Measurements from ENCODE around the gene ICE2.
"Not testable (repeated sequence)": the region's sequence is repeated elsewhere in the genome, so short reads cannot be mapped to it uniquely, and the experiment has no call there.

ICE2 gene

GRCh38 chr15:60442763-60443162 lies 36.2 kb downstream of the ICE2 start:
- peak; percentile 63 for DNase-seq

GRCh38 chr15:60442031-60442650 lies 36.8 kb downstream of the ICE2 start:
- DNase-seq = no peak

- DNase-seq = no peak
Measured at GRCh38 chr15:60441331-60441730, 37.6 kb downstream of the ICE2 start.

- DNase-seq = no peak
Measured at GRCh38 chr15:60438646-60439045, 40.3 kb downstream of the ICE2 start.

GRCh38 chr15:60428935-60429334 lies 50.0 kb downstream of the ICE2 start:
- DNase-seq = no peak

GRCh38 chr15:60426870-60427508 lies 52.0 kb downstream of the ICE2 start:
- DNase-seq = peak; percentile 76

- DNase-seq = no peak
Measured at GRCh38 chr15:60425461-60425860, 53.5 kb downstream of the ICE2 start.

- DNase-seq = no peak
Measured at GRCh38 chr15:60424006-60424405, 54.9 kb downstream of the ICE2 start.

- DNase-seq = peak; percentile 94
Measured at GRCh38 chr15:60423537-60423936, 55.4 kb downstream of the ICE2 start.

GRCh38 chr15:60421544-60421943 lies 57.4 kb downstream of the ICE2 start:
- DNase-seq = peak; percentile 92

- DNase-seq = no peak
Measured at GRCh38 chr15:60420203-60420716, 58.7 kb downstream of the ICE2 start.

- peak; percentile 51 for DNase-seq
Measured at GRCh38 chr15:60419753-60420152, 59.2 kb downstream of the ICE2 start.

GRCh38 chr15:60418096-60418495 lies 60.8 kb downstream of the ICE2 start:
- no peak for DNase-seq

- no peak for DNase-seq
Measured at GRCh38 chr15:60417112-60417511, 61.8 kb downstream of the ICE2 start.

GRCh38 chr15:60416484-60416883 lies 62.5 kb downstream of the ICE2 start:
- no peak for DNase-seq

GRCh38 chr15:60414016-60414682 lies 64.8 kb downstream of the ICE2 start:
- DNase-seq = peak; percentile 43

- DNase-seq = peak; percentile 60
Measured at GRCh38 chr15:60413231-60413824, 65.6 kb downstream of the ICE2 start.

- not testable (repeated sequence) for DNase-seq
Measured at GRCh38 chr15:60412807-60413206, 66.1 kb downstream of the ICE2 start.

GRCh38 chr15:60411774-60412425 lies 67.0 kb downstream of the ICE2 start:
- no peak for DNase-seq

- not testable (repeated sequence) for DNase-seq
Measured at GRCh38 chr15:60410350-60410749, 68.6 kb downstream of the ICE2 start.

- DNase-seq = peak; percentile 80
Measured at GRCh38 chr15:60408463-60408981, 70.4 kb downstream of the ICE2 start.

GRCh38 chr15:60407415-60407805 lies 71.5 kb downstream of the ICE2 start:
- DNase-seq = peak; percentile 88
